Measurements from ENCODE around the gene MBTPS2.

DNA sequence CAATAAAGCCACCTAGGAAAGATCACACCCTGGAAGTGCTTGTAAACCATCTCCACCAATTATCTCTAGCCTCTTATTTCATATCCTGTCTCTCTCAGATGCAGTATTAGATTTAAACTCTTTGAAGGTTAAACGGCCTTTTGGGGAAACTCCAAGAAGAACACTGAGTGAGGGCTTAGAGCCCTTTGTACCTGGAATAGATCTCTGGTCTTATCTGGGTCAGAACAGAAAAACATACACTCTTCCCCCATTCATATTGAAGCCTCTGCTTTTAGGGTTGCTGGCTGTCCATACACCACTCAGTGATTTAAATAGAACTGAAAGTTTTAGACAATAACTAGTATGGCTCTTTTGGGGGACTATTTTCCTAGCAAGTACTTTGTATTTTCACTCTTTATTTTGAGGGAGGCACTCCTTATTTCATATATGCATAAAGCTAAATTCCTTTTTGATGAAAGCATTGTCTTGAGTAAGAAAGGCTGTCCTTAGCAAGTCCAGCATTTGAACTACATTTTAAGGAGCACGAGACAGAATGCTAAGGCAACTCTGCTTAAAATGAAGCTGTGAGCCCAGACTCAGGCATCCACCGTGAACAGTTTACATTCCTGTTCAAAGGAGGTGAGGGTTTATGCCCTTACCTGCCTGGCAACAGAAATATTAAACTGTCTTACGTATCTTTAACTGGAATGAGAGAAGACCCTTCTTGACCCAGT lies 33.8 kb downstream of the MBTPS2 start:
- TF ChIP-seq, protein P1, sequence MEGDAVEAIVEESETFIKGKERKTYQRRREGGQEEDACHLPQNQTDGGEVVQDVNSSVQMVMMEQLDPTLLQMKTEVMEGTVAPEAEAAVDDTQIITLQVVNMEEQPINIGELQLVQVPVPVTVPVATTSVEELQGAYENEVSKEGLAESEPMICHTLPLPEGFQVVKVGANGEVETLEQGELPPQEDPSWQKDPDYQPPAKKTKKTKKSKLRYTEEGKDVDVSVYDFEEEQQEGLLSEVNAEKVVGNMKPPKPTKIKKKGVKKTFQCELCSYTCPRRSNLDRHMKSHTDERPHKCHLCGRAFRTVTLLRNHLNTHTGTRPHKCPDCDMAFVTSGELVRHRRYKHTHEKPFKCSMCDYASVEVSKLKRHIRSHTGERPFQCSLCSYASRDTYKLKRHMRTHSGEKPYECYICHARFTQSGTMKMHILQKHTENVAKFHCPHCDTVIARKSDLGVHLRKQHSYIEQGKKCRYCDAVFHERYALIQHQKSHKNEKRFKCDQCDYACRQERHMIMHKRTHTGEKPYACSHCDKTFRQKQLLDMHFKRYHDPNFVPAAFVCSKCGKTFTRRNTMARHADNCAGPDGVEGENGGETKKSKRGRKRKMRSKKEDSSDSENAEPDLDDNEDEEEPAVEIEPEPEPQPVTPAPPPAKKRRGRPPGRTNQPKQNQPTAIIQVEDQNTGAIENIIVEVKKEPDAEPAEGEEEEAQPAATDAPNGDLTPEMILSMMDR (IDR thresholded peaks at IDR 0.05): no peak
- TF ChIP-seq POLR2A (IDR thresholded peaks at IDR 0.05): no peak

All from body of pancreas (tissue), 4 donors.